Neural cell (in vitro differentiated cells): Measurements from ENCODE around the gene TNFAIP8L1.

Source experiments
- CTCF ChIP-seq: fragments of 450-650 bp; IDR thresholded peaks from 2 replicates; pipeline ENCODE4 v1.5.1; 2014; ENCODE audit warnings: antibody characterized with exemption, mild to moderate bottlenecking, moderate library complexity; ENCODE audit not compliant: poor library complexity, severe bottlenecking
- EZH2 ChIP-seq: fragments of 200-600, 300-800 bp; shearing (Covaris generic), sonication (generic); IDR thresholded peaks from 2 replicates; pipeline ENCODE4 v1.6.1; 2014; ENCODE audit warnings: antibody characterized with exemption, low read length, borderline replicate concordance, mild to moderate bottlenecking; ENCODE audit not compliant: insufficient read depth, poor library complexity, severe bottlenecking
- POLR2AphosphoS5 ChIP-seq: IDR thresholded peaks from 2 replicates; pipeline ENCODE4 v1.6.1; 2012
- TAF1 ChIP-seq: IDR thresholded peaks from 2 replicates; pipeline ENCODE4 v1.6.1; 2012; ENCODE audit warnings: low read depth

- TF ChIP-seq EZH2, result no peak
- TF ChIP-seq TAF1, result no peak
- no peak for TF ChIP-seq CTCF
- TF ChIP-seq POLR2AphosphoS5, result no peak
Observed at GRCh38 chr19:4609878-4610511, 29.3 kb upstream of the TNFAIP8L1 start.
